ENCODE measurements around the gene FTCD. TPM values are rescaled to one million over a fixed set of nuclear protein-coding genes. Genes with fewer than 3 reads are reported as not detected.

Gene FTCD
- total and polyA plus RNA-seq, 2 experiments from 2014 or later = 18.9 to 27.4 TPM

DNA sequence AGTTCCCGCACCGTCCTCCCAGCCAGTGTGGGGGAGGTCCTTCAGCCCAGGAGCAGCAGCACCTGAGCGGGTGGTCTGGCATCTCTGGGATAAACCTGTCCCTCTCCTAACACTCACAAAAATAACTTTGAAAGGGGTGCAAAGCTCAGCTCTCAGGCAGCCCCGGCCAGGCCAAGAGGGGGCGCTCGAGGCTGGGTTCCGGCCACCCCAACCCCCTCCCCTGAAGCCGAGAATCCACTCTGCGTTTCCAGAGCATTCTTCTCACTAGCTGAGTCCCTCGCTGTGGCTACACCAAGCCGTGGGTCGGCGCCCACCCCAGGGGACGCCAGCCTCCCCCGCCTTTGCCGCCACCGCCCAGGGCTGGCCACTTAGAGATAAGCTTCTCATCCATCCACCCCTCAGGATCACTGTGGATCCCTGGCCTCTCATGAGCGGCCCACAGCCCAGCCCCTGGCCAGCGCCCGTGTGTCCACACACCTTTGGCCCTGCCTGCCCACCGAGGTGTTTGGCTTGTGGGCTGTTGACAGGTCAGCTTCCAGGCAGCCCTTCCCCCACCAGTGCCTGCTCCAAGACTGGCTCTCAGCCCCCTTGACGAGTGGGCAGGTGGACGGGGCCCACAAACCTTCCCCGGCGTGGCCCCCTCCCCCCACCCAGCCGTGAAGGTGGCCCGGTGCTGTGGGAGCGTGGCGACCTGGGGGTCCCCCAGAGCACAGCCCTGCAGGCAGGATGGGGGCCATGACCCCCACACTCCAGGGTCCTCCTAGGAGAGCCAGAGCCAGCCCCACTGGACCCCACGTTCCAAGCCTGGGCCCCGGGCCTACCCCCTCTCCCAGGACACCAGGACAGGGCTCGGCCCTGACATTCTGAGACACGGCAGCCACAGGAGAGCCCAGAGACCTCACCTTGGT lies 1.9 kb downstream of the FTCD start:
- TF ChIP-seq, protein P1, sequence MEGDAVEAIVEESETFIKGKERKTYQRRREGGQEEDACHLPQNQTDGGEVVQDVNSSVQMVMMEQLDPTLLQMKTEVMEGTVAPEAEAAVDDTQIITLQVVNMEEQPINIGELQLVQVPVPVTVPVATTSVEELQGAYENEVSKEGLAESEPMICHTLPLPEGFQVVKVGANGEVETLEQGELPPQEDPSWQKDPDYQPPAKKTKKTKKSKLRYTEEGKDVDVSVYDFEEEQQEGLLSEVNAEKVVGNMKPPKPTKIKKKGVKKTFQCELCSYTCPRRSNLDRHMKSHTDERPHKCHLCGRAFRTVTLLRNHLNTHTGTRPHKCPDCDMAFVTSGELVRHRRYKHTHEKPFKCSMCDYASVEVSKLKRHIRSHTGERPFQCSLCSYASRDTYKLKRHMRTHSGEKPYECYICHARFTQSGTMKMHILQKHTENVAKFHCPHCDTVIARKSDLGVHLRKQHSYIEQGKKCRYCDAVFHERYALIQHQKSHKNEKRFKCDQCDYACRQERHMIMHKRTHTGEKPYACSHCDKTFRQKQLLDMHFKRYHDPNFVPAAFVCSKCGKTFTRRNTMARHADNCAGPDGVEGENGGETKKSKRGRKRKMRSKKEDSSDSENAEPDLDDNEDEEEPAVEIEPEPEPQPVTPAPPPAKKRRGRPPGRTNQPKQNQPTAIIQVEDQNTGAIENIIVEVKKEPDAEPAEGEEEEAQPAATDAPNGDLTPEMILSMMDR (IDR thresholded peaks at IDR 0.05; ENCODE audit: low read depth, low read length) = peak; percentile 94
- Histone ChIP-seq H3K27ac (peak overlapping the region; percentile 91), H3K36me3 (no peaks in the 10 kb centered on the region), H3K4me3 (no peak overlapping the region), H3K9me3 (ENCODE audit: low read depth) (no peaks in the 10 kb centered on the region), H3K4me1 (ENCODE audit: low read depth) (peaks cover 39% of the 10 kb centered on the region), H3K27me3 (no peaks in the 10 kb centered on the region)
- peak; percentile 68 to 75 for DNase-seq (ENCODE audit: low read depth in 1 of 2, low spot score in 1 of 2)

GRCh38 chr21:46152927-46153246 lies 2.5 kb downstream of the FTCD start:
- Histone ChIP-seq H3K36me3 (no peaks in the 10 kb centered on the region), H3K4me1 (ENCODE audit: low read depth) (peaks cover 42% of the 10 kb centered on the region), H3K9me3 (ENCODE audit: low read depth) (no peaks in the 10 kb centered on the region), H3K27ac (peak overlapping the region; percentile 91), H3K4me3 (no peak overlapping the region), H3K27me3 (no peaks in the 10 kb centered on the region)
- DNase-seq (ENCODE audit: low read depth in 1 of 2, low spot score in 1 of 2) = no peak
- TF ChIP-seq, protein P1 (IDR thresholded peaks at IDR 0.05; ENCODE audit: low read depth, low read length) = no peak

- Histone ChIP-seq H3K4me3 (no peak overlapping the region), H3K36me3 (no peaks in the 10 kb centered on the region), H3K4me1 (ENCODE audit: low read depth) (peaks cover 42% of the 10 kb centered on the region), H3K27ac (peak overlapping the region; percentile 91), H3K27me3 (no peaks in the 10 kb centered on the region), H3K9me3 (ENCODE audit: low read depth) (no peaks in the 10 kb centered on the region)
- DNase-seq (ENCODE audit: low read depth in 1 of 2, low spot score in 1 of 2) = no peak
- TF ChIP-seq, protein P1 (IDR thresholded peaks at IDR 0.05; ENCODE audit: low read depth, low read length) = no peak
These were observed 3.1 kb downstream of the FTCD start for GRCh38 chr21:46151989-46152926.

- TF ChIP-seq, protein P1 (IDR thresholded peaks at IDR 0.05; ENCODE audit: low read depth, low read length) = no peak
- Histone ChIP-seq H3K27ac (no peak overlapping the region), H3K9me3 (ENCODE audit: low read depth) (no peaks in the 10 kb centered on the region), H3K4me1 (ENCODE audit: low read depth) (peaks cover 42% of the 10 kb centered on the region), H3K4me3 (no peak overlapping the region), H3K27me3 (no peaks in the 10 kb centered on the region), H3K36me3 (no peaks in the 10 kb centered on the region)
- no peak for DNase-seq (ENCODE audit: low read depth in 1 of 2, low spot score in 1 of 2)
These were observed 4.0 kb downstream of the FTCD start for GRCh38 chr21:46151261-46151988.

DNA sequence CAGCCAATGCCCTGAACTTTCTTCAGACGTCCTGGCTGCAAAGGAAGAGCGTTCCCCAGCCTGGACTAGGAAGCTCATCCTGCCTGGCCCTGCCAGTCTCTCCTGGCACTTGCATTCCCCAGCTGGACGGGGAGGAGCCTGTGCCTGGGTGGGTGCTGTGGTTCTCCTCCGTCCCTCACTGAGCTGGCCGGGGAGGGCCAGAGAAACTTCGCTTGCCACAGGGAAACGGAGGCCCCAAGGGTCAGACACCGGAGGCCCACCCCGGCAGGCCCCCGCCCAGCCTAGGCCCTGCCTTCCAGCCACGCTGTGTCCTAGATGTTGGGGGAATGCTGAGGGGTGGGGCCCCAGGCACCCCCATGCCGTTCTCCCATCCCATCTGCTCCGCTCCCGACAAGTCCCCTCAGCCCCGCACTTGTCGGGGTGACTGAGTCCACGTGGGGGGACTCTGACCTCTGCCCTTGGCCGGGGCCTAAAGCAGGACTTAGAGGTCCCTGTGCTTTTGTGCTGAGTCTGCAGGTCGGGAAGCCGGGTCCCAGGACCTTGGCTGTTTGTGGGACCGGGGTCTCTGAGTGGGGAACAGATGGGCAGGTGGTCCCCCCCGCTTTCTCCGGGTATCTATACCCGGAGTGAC lies 4.8 kb downstream of the FTCD start:
- no peaks in the 10 kb centered on the region for H3K36me3 ChIP-seq
- H3K27me3 ChIP-seq = no peaks in the 10 kb centered on the region
- no peak for DNase-seq (ENCODE audit: low read depth in 1 of 2, low spot score in 1 of 2)
- no peak overlapping the region for H3K4me3 ChIP-seq
- no peak overlapping the region for H3K27ac ChIP-seq
- H3K4me1 ChIP-seq (ENCODE audit: low read depth) = peaks cover 36% of the 10 kb centered on the region
- TF ChIP-seq, protein P1 (IDR thresholded peaks at IDR 0.05; ENCODE audit: low read depth, low read length) = no peak
- no peaks in the 10 kb centered on the region for H3K9me3 ChIP-seq (ENCODE audit: low read depth)
